Nephron progenitor cell (in vitro differentiated cells): ENCODE data around the gene RBKS.

Experiments used
- DNase-seq: peaks from one replicate; pipeline ENCODE4 v3.0.0; 2021
- H3K27ac Mint-ChIP-seq: 2 replicates; pipeline ENCODE4 v1.8.0; 2021; ENCODE audit warnings: mild to moderate bottlenecking, moderate library complexity, mixed read lengths
- H3K27me3 Mint-ChIP-seq: 2 replicates; pipeline ENCODE4 v1.8.0; 2021; ENCODE audit warnings: mild to moderate bottlenecking, low read depth, mixed read lengths; ENCODE audit not compliant: poor library complexity
- H3K36me3 Mint-ChIP-seq: 2 replicates; pipeline ENCODE4 v1.8.0; 2021; ENCODE audit warnings: low read depth, mixed read lengths
- H3K4me1 Mint-ChIP-seq: 2 replicates; pipeline ENCODE4 v1.8.0; 2021; ENCODE audit warnings: mixed read lengths
- H3K4me3 Mint-ChIP-seq: 2 replicates; pipeline ENCODE4 v1.8.0; 2021; ENCODE audit warnings: mild to moderate bottlenecking, moderate library complexity, mixed read lengths
- H3K9me3 Mint-ChIP-seq: 2 replicates; pipeline ENCODE4 v1.8.0; 2021; ENCODE audit warnings: mild to moderate bottlenecking, moderate library complexity, mixed read lengths
- CTCF ChIP-seq: fragments of 200-600 bp; sonication (generic); IDR thresholded peaks from 2 replicates; pipeline ENCODE4 v1.5.0; 2021; ENCODE audit warnings: antibody characterized with exemption

RBKS gene

GRCh38 chr2:27773959-27774358 is 116.2 kb downstream of the RBKS start:
- no peak for DNase-seq
- H3K27me3 Mint-ChIP-seq = peaks cover 5% of the 10 kb centered on the region
- no peak for TF ChIP-seq CTCF
- peak overlapping the region; percentile 72 for H3K27ac Mint-ChIP-seq
- peaks cover 29% of the 10 kb centered on the region for H3K36me3 Mint-ChIP-seq
- H3K4me1 Mint-ChIP-seq = peaks cover 30% of the 10 kb centered on the region
- peak overlapping the region; percentile 98 for H3K4me3 Mint-ChIP-seq
- H3K9me3 Mint-ChIP-seq = no peaks in the 10 kb centered on the region

- Mint-ChIP-seq H3K4me1 (peaks cover 30% of the 10 kb centered on the region), H3K9me3 (no peaks in the 10 kb centered on the region), H3K27ac (peak overlapping the region; percentile 65), H3K4me3 (peak overlapping the region; percentile 98), H3K27me3 (peaks cover 15% of the 10 kb centered on the region), H3K36me3 (peaks cover 22% of the 10 kb centered on the region)
- DNase-seq = no peak
- TF ChIP-seq CTCF = no peak
Measured at GRCh38 chr2:27772804-27773203, 117.4 kb downstream of the RBKS start.

GRCh38 chr2:27771548-27772335 is 118.4 kb downstream of the RBKS start, which contains the start of gene MRPL33:
Gene MRPL33, plus strand, starts transcription at chr2:27771719. Its CDS starts 59 bp downstream, at chr2:27771778.
- Mint-ChIP-seq H3K36me3 (peaks cover 22% of the 10 kb centered on the region), H3K4me3 (peak within 1 kb of the TSS; percentile 98), H3K9me3 (no peaks in the 10 kb centered on the region), H3K27ac (peak within 1 kb of the TSS; percentile 99), H3K4me1 (peaks cover 30% of the 10 kb centered on the region), H3K27me3 (peaks cover 21% of the 10 kb centered on the region)
- TF ChIP-seq CTCF = no peak
- DNase-seq = peak; percentile 93

- Mint-ChIP-seq H3K4me3 (peak overlapping the region; percentile 98), H3K27me3 (peaks cover 25% of the 10 kb centered on the region), H3K4me1 (peaks cover 30% of the 10 kb centered on the region), H3K27ac (peak overlapping the region; percentile 99), H3K36me3 (peaks cover 18% of the 10 kb centered on the region), H3K9me3 (no peaks in the 10 kb centered on the region)
- TF ChIP-seq CTCF = no peak
- DNase-seq = no peak
Measured at GRCh38 chr2:27771202-27771547, 119.0 kb downstream of the RBKS start.

GRCh38 chr2:27766287-27766661 is 123.9 kb downstream of the RBKS start:
- Mint-ChIP-seq H3K27ac (no peak overlapping the region), H3K27me3 (peaks cover 29% of the 10 kb centered on the region), H3K4me3 (no peak overlapping the region), H3K36me3 (no peaks in the 10 kb centered on the region), H3K4me1 (peaks cover 5% of the 10 kb centered on the region), H3K9me3 (no peaks in the 10 kb centered on the region)
- no peak for TF ChIP-seq CTCF
- no peak for DNase-seq
